ENCODE data around the gene SLITRK1.

The SLITRK1 gene

GRCh38 chr13:83877651-83878355, 4.5 kb downstream of the SLITRK1 start:
- H3K4me3 ChIP-seq (ENCODE audit: low read depth, low read length, poor library complexity, severe bottlenecking), result no peak overlapping the region
- no peak overlapping the region for H3K4me2 ChIP-seq (ENCODE audit: low read length)
- H3K9me2 ChIP-seq (ENCODE audit: low read depth, low read length), result no peaks in the 10 kb centered on the region
- no peaks in the 10 kb centered on the region for H4K20me1 ChIP-seq (ENCODE audit: insufficient read depth, low read length)
- TF ChIP-seq CTCF (IDR thresholded peaks at IDR 0.05; ENCODE audit: low read length), result no peak
- no peak for TF ChIP-seq EZH2 (IDR thresholded peaks at IDR 0.05; ENCODE audit: borderline replicate concordance, low read length)
- no peak overlapping the region for H3K27ac ChIP-seq (ENCODE audit: low read depth, low read length, poor library complexity, severe bottlenecking)
- H2AFZ ChIP-seq (ENCODE audit: low read length), result no peak overlapping the region
- no peak overlapping the region for H3K9ac ChIP-seq (ENCODE audit: low read length)
- no peaks in the 10 kb centered on the region for H3K9me3 ChIP-seq (ENCODE audit: low read length)
- no peaks in the 10 kb centered on the region for H3F3A ChIP-seq (ENCODE audit: insufficient read depth, low read length)
- no peaks in the 10 kb centered on the region for H3K4me1 ChIP-seq (ENCODE audit: insufficient read depth, low read length, severe bottlenecking)
- H3K79me2 ChIP-seq (ENCODE audit: insufficient read depth, low read length), result no peaks in the 10 kb centered on the region
- no peaks in the 10 kb centered on the region for H3K36me3 ChIP-seq (ENCODE audit: insufficient read depth, low read length)
- no peaks in the 10 kb centered on the region for H3K27me3 ChIP-seq (ENCODE audit: insufficient read depth, low read length)

- no peaks in the 10 kb centered on the region for H3K9me3 ChIP-seq (ENCODE audit: low read length)
- no peak overlapping the region for H3K4me2 ChIP-seq (ENCODE audit: low read length)
- H3K79me2 ChIP-seq (ENCODE audit: insufficient read depth, low read length), result no peaks in the 10 kb centered on the region
- no peak overlapping the region for H2AFZ ChIP-seq (ENCODE audit: low read length)
- no peaks in the 10 kb centered on the region for H3K27me3 ChIP-seq (ENCODE audit: insufficient read depth, low read length)
- H3K4me1 ChIP-seq (ENCODE audit: insufficient read depth, low read length, severe bottlenecking), result no peaks in the 10 kb centered on the region
- H3F3A ChIP-seq (ENCODE audit: insufficient read depth, low read length), result no peaks in the 10 kb centered on the region
- TF ChIP-seq EZH2 (IDR thresholded peaks at IDR 0.05; ENCODE audit: borderline replicate concordance, low read length) (no peak), CTCF (IDR thresholded peaks at IDR 0.05; ENCODE audit: low read length) (no peak)
- H4K20me1 ChIP-seq (ENCODE audit: insufficient read depth, low read length), result no peaks in the 10 kb centered on the region
- H3K9me2 ChIP-seq (ENCODE audit: low read depth, low read length), result no peaks in the 10 kb centered on the region
- no peaks in the 10 kb centered on the region for H3K36me3 ChIP-seq (ENCODE audit: insufficient read depth, low read length)
- H3K9ac ChIP-seq (ENCODE audit: low read length), result no peak overlapping the region
- no peak overlapping the region for H3K27ac ChIP-seq (ENCODE audit: low read depth, low read length, poor library complexity, severe bottlenecking)
- H3K4me3 ChIP-seq (ENCODE audit: low read depth, low read length, poor library complexity, severe bottlenecking), result no peak overlapping the region
Observed at GRCh38 chr13:83876546-83876945, 5.7 kb downstream of the SLITRK1 start.

- no peak overlapping the region for H3K4me2 ChIP-seq (ENCODE audit: low read length)
- H3K79me2 ChIP-seq (ENCODE audit: insufficient read depth, low read length), result no peaks in the 10 kb centered on the region
- no peak overlapping the region for H3K9ac ChIP-seq (ENCODE audit: low read length)
- TF ChIP-seq CTCF (IDR thresholded peaks at IDR 0.05; ENCODE audit: low read length) (no peak), EZH2 (IDR thresholded peaks at IDR 0.05; ENCODE audit: borderline replicate concordance, low read length) (no peak)
- H3K4me3 ChIP-seq (ENCODE audit: low read depth, low read length, poor library complexity, severe bottlenecking), result no peak overlapping the region
- no peak overlapping the region for H2AFZ ChIP-seq (ENCODE audit: low read length)
- H4K20me1 ChIP-seq (ENCODE audit: insufficient read depth, low read length), result no peaks in the 10 kb centered on the region
- H3F3A ChIP-seq (ENCODE audit: insufficient read depth, low read length), result no peaks in the 10 kb centered on the region
- no peaks in the 10 kb centered on the region for H3K27me3 ChIP-seq (ENCODE audit: insufficient read depth, low read length)
- H3K27ac ChIP-seq (ENCODE audit: low read depth, low read length, poor library complexity, severe bottlenecking), result no peak overlapping the region
- no peaks in the 10 kb centered on the region for H3K9me3 ChIP-seq (ENCODE audit: low read length)
- no peaks in the 10 kb centered on the region for H3K4me1 ChIP-seq (ENCODE audit: insufficient read depth, low read length, severe bottlenecking)
- H3K9me2 ChIP-seq (ENCODE audit: low read depth, low read length), result no peaks in the 10 kb centered on the region
- H3K36me3 ChIP-seq (ENCODE audit: insufficient read depth, low read length), result no peaks in the 10 kb centered on the region
Observed at GRCh38 chr13:83867708-83868107, 14.6 kb downstream of the SLITRK1 start.

All from OCI-LY1 (cell line).